Rectal smooth muscle tissue (tissue), 1 donor: ENCODE results near the gene PALM2AKAP2.
"Not testable (repeated sequence)": the region's sequence is repeated elsewhere in the genome, so short reads cannot be mapped to it uniquely, and the experiment has no call there.

Experiments used
- H3K27ac ChIP-seq: one replicate; pipeline ENCODE4 v1.7.0; 2013; ENCODE audit warnings: low read depth, low read length, inconsistent platforms
- H3K27me3 ChIP-seq: one replicate; pipeline ENCODE4 v1.7.0; 2013; ENCODE audit warnings: low read length; ENCODE audit not compliant: control insufficient read depth, insufficient read depth
- H3K36me3 ChIP-seq: one replicate; pipeline ENCODE4 v1.7.0; 2013; ENCODE audit warnings: low read length; ENCODE audit not compliant: control insufficient read depth, insufficient read depth
- H3K4me1 ChIP-seq: one replicate; pipeline ENCODE4 v1.7.0; 2013; ENCODE audit warnings: low read length; ENCODE audit not compliant: control insufficient read depth, insufficient read depth
- H3K4me3 ChIP-seq: one replicate; pipeline ENCODE4 v1.7.0; 2013; ENCODE audit warnings: low read length
- H3K9ac ChIP-seq: one replicate; pipeline ENCODE4 v1.7.0; 2013; ENCODE audit warnings: low read length

The PALM2AKAP2 gene

DNA sequence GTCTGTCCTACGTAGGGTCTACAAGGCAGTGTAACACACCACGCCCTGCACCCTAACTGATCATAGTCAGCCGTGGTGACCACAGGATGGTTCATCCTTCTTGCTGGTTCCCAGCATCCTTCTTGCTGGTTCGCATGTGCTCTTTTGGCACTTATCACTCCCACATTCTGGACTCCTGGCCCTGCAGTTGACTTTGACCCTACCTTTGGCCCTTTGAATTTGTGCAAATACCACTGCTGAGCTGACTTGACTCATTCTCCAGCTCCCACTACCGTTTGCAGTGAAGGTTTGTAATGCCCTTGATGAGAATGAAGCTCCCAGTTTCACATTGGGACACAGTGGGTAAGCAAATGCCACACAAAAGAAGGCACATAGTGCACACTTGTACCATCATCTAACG lies 33.8 kb downstream of the PALM2AKAP2 start:
- H3K9ac ChIP-seq: no peak overlapping the region
- no peak overlapping the region for H3K4me3 ChIP-seq
- H3K36me3 ChIP-seq: no peaks in the 10 kb centered on the region
- H3K4me1 ChIP-seq: peaks cover 4% of the 10 kb centered on the region
- no peak overlapping the region for H3K27ac ChIP-seq
- no peaks in the 10 kb centered on the region for H3K27me3 ChIP-seq

DNA sequence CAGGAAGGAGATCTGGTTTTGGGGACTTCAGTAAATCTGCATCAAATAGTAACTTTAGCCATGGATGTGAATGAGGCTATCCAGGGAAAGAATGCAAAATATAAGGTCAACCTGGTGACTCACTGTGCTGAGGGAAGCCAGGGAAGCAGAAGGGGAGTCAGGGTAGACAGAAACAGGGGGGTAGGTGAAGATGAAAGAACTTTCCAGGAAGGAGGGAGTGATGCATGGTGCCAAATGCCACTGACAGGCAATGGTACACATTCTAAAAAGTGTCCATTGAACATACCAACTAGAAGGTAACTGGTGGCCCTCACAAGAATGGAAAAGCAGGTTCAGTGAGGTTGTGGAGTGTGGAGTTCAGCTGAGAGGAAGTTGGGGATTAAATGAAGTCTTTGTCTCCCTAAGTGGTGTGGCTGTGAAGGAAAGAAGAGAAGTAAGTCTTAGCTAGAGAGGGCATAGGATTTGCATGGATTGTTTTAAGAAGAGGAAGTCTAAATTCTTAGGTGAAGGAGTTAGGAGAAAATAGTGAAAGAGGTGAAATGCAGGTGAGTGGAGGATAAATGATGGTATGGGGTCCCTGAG lies 35.5 kb downstream of the PALM2AKAP2 start:
- Histone ChIP-seq H3K36me3 (no peaks in the 10 kb centered on the region), H3K4me1 (peaks cover 4% of the 10 kb centered on the region), H3K4me3 (no peak overlapping the region), H3K9ac (no peak overlapping the region), H3K27me3 (no peaks in the 10 kb centered on the region), H3K27ac (no peak overlapping the region)

DNA sequence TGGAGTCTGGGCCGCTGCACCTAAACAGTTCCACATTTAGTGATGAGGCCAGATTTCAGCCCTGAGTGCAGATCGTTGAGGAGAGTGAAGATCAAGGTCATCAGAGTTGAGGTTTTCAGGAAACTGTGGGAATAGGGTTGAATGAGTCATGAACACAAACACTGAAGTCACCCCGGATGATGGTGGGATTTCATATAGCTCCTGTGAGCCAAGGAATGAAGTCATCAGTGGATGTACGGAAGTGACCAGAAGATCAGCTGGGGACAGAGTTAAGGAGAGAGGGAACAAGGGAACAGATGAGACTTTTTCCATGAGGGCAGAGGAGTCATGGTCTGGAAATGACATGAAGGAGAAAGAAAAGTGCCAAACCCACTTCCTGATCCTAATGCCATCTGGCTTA lies 36.5 kb downstream of the PALM2AKAP2 start:
- no peaks in the 10 kb centered on the region for H3K36me3 ChIP-seq
- peaks cover 4% of the 10 kb centered on the region for H3K4me1 ChIP-seq
- H3K4me3 ChIP-seq: no peak overlapping the region
- H3K27me3 ChIP-seq: no peaks in the 10 kb centered on the region
- H3K9ac ChIP-seq: no peak overlapping the region
- no peak overlapping the region for H3K27ac ChIP-seq

DNA sequence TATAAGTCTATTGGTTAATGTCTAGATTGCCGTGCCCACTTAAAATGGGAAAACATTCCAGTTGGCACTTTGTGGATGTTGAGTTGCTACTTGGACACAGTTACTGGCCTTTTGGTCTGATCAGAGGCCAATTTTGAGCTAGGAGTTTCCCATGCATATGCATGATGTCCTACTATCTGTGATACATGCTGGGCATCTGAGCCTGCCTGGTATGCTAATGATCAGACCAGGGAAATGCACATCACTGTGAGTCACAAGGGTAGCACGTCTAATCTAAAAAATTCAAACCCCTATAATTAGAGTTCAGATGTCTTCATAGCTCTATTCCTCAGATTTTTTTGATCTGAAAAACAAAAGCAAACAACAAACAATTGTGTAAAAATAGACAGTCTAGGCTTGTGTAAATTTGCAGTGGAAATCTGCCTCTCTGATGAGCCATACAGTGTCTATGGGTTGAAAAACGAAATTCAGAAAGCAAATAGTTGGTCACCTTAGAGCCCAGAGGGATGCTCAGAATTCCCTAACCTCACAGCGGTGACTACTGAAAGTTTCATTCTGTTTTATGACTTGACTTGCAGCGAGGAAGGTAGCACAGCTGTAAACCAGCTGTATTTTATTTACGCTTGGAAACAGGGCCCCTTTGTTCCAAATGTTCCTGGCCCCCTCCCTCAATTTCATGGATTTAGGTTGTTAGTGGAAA lies 37.3 kb downstream of the PALM2AKAP2 start:
- no peak overlapping the region for H3K4me3 ChIP-seq
- H3K27ac ChIP-seq: peak overlapping the region; percentile 33
- H3K9ac ChIP-seq: no peak overlapping the region

DNA sequence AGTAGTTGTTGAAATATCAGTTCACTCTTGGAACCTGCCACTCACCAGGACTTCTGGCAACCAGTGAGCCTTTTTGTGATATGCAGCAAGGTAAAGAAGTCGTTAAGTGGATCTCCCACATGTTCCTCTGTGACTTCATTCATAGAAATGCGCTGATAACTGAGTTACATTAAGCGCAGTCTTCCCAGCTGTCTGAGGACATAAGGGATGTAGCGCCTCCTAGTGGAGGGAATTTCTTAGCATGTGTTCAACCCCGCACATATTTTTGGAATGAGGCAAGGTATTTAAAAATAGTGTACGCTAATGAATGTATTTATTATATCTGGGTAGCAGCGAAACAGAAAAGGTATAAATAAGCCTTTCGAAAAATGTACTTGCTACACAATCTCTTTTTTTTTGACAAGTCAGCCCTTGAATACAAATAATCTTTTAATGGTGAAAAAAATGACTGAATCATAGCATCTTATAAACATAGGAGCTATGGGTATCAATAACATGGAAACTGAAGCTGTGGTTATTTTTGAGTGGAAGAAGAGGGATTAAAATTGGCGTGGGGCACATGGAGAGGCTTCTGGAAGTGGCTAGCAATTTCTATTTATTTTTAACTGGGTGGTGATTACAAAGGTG lies 38.0 kb downstream of the PALM2AKAP2 start:
- H3K27me3 ChIP-seq: no peaks in the 10 kb centered on the region
- H3K4me1 ChIP-seq: peaks cover 4% of the 10 kb centered on the region
- no peak overlapping the region for H3K4me3 ChIP-seq
- no peaks in the 10 kb centered on the region for H3K36me3 ChIP-seq
- H3K9ac ChIP-seq: no peak overlapping the region
- no peak overlapping the region for H3K27ac ChIP-seq

More for the DNA sequence above, 37.3 kb downstream of the PALM2AKAP2 start:
- H3K4me1 ChIP-seq: peaks cover 4% of the 10 kb centered on the region
- no peaks in the 10 kb centered on the region for H3K27me3 ChIP-seq
- H3K36me3 ChIP-seq: no peaks in the 10 kb centered on the region

DNA sequence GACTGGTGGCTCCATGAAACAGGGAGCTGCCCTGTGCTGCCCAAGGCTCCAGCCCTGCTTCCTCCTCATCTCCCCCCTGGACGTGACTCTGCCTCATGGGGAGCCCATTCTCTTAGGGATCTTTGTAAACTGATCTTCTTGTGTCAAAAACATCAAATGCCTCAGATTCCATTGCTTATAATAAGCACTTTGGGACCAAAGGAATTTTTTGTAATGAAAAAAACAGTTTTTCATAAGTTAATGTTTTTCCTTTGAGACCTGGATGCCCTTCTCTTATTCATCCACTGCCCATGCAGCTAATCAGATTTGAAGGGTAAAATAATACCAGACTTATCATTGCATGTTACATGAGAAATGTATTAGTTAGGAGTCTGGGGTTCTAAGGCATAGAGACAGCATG lies 41.7 kb downstream of the PALM2AKAP2 start:
- Histone ChIP-seq H3K27ac (no peak overlapping the region), H3K4me1 (peaks cover 4% of the 10 kb centered on the region), H3K36me3 (no peaks in the 10 kb centered on the region), H3K9ac (no peak overlapping the region), H3K27me3 (no peaks in the 10 kb centered on the region), H3K4me3 (no peak overlapping the region)

DNA sequence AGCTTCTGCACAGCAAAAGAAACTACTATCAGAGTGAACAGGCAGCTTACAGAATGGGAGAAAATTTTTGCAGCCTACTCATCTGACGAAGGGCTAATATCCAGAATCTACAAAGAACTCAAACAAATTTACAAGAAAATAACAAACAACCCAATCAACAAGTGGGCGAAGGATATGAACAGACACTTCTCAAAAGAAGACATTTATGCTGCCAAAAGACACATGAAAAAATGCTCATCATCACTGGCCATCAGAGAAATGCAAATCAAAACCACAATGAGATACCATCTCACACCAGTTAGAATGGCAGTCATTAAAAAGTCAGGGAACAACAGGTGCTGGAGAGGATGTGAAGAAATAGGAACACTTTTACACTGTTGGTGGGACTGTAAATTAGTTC lies 45.4 kb downstream of the PALM2AKAP2 start:
- H3K4me1 ChIP-seq, H3K9ac ChIP-seq, H3K36me3 ChIP-seq, H3K27ac ChIP-seq, H3K4me3 ChIP-seq, H3K27me3 ChIP-seq: not testable (repeated sequence)

DNA sequence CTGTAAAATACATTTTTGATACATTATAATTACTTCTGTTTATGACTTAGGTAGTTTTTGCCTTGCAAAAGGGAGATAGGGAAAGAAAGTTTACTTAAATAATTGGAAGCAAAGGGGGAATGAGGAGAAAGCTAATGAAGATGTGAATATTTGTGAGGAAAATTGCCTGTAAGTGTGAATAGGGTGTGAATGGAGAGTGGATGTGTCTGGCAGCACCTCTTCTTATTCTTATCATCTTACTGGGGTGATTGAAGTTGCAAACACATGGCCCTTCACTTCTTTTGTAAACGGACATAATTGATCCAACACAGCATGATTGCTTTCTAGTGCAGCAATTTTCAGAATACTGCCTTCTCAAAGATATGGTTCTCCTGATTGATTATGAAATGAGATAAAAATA lies 46.6 kb downstream of the PALM2AKAP2 start:
- Histone ChIP-seq H3K27ac (no peak overlapping the region), H3K36me3 (no peaks in the 10 kb centered on the region), H3K4me3 (no peak overlapping the region), H3K4me1 (peaks cover 2% of the 10 kb centered on the region), H3K27me3 (no peaks in the 10 kb centered on the region), H3K9ac (no peak overlapping the region)

DNA sequence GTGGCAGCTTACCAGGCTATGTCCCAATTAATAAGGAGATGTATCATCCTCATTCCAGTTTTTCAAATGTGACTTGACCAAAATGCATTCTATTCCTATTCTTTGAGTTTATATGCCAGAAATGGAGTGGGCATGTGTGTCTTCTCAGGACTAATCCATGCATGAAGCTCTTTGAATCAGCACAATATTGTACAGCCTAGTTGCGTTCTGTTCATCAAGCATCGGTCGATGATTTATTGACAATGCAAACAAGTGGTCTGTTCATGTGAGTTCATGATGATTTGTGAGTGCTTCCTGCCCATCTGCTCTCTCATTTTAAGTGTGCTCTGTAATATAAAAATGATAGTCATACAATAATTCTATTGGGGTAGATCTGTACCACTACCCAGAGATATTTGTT lies 48.3 kb downstream of the PALM2AKAP2 start:
- Histone ChIP-seq H3K4me1 (peaks cover 7% of the 10 kb centered on the region), H3K27me3 (no peaks in the 10 kb centered on the region), H3K36me3 (no peaks in the 10 kb centered on the region), H3K9ac (no peak overlapping the region), H3K4me3 (no peak overlapping the region), H3K27ac (no peak overlapping the region)
